H9 (cell line): Measurements from ENCODE around the gene ERFE. TPM values are rescaled to one million over a fixed set of nuclear protein-coding genes. Genes with fewer than 3 reads are reported as not detected.
A peak's percentile ranks its signal among the peaks of the same experiment; 100 is the strongest.

Source experiments
- DNase-seq: peaks from one replicate; pipeline ENCODE4 v3.0.0-alpha.2; 2017
- H2AFZ ChIP-seq: one replicate; pipeline ENCODE4 v1.6.1; 2013; ENCODE audit warnings: mild to moderate bottlenecking, low read length, control low read depth, moderate library complexity
- H2AK5ac ChIP-seq: 2 replicates; pipeline ENCODE4 v1.6.1; 2013; ENCODE audit warnings: low read length, control low read depth, mixed read lengths; ENCODE audit not compliant: insufficient read length
- H2BK120ac ChIP-seq: one replicate; pipeline ENCODE4 v1.6.1; 2013; ENCODE audit warnings: low read depth, mild to moderate bottlenecking, low read length, control low read depth, inconsistent platforms; ENCODE audit not compliant: poor library complexity, severe bottlenecking
- H2BK12ac ChIP-seq: 2 replicates; pipeline ENCODE4 v1.6.1; 2013; ENCODE audit warnings: low read length, control low read depth, mixed read lengths, low read depth; ENCODE audit not compliant: insufficient read length
- H2BK15ac ChIP-seq: 2 replicates; pipeline ENCODE4 v1.6.1; 2013; ENCODE audit warnings: low read depth, low read length, control low read depth
- H2BK20ac ChIP-seq: one replicate; pipeline ENCODE4 v1.6.1; 2013; ENCODE audit warnings: low read depth, mild to moderate bottlenecking, low read length, control low read depth, inconsistent platforms; ENCODE audit not compliant: poor library complexity, severe bottlenecking
- H2BK5ac ChIP-seq: 2 replicates; pipeline ENCODE4 v1.6.1; 2013; ENCODE audit warnings: low read length, control low read depth, mixed read lengths; ENCODE audit not compliant: insufficient read length
- H3K14ac ChIP-seq: 2 replicates; pipeline ENCODE4 v1.6.1; 2013; ENCODE audit warnings: low read length, control low read depth; ENCODE audit not compliant: insufficient read depth
- H3K18ac ChIP-seq: 2 replicates; pipeline ENCODE4 v1.6.1; 2013; ENCODE audit warnings: low read depth, mild to moderate bottlenecking, mixed read lengths, low read length, control low read depth; ENCODE audit not compliant: insufficient read length
- H3K23ac ChIP-seq: 2 replicates; pipeline ENCODE4 v1.6.1; 2013; ENCODE audit warnings: low read length, control low read depth, mixed read lengths, low read depth; ENCODE audit not compliant: insufficient read length
- H3K23me2 ChIP-seq: 2 replicates; pipeline ENCODE4 v1.6.1; 2013; ENCODE audit warnings: low read depth, mild to moderate bottlenecking, mixed read lengths, low read length, control low read depth; ENCODE audit not compliant: insufficient read length, poor library complexity, severe bottlenecking
- H3K27ac ChIP-seq: 2 replicates; pipeline ENCODE4 v1.5.1; 2013; ENCODE audit warnings: low read length, control low read depth, mixed read lengths, low read depth; ENCODE audit not compliant: insufficient read length
- H3K27me3 ChIP-seq: 2 replicates; pipeline ENCODE4 v1.6.1; 2013; ENCODE audit warnings: low read length, control low read depth, inconsistent platforms; ENCODE audit not compliant: insufficient read depth
- H3K4ac ChIP-seq: 2 replicates; pipeline ENCODE4 v1.6.1; 2013; ENCODE audit warnings: low read depth, mild to moderate bottlenecking, control low read depth, inconsistent platforms, low read length, moderate library complexity
- H3K4me1 ChIP-seq: 2 replicates; pipeline ENCODE4 v1.6.1; 2013; ENCODE audit warnings: low read length, control low read depth, inconsistent platforms; ENCODE audit not compliant: insufficient read depth
- H3K4me2 ChIP-seq: 2 replicates; pipeline ENCODE4 v1.6.1; 2013; ENCODE audit warnings: low read length, control low read depth, mixed read lengths; ENCODE audit not compliant: insufficient read length, insufficient read depth
- H3K56ac ChIP-seq: 2 replicates; pipeline ENCODE4 v1.6.1; 2013; ENCODE audit warnings: low read depth, mild to moderate bottlenecking, mixed read lengths, low read length, control low read depth; ENCODE audit not compliant: insufficient read length
- H3K79me1 ChIP-seq: 2 replicates; pipeline ENCODE4 v1.6.1; 2013; ENCODE audit warnings: low read depth, mild to moderate bottlenecking, moderate library complexity, low read length, control low read depth, inconsistent platforms; ENCODE audit not compliant: insufficient read depth, poor library complexity, severe bottlenecking
- H3K79me2 ChIP-seq: 2 replicates; pipeline ENCODE4 v1.6.1; 2013; ENCODE audit warnings: low read length, control low read depth, inconsistent platforms; ENCODE audit not compliant: insufficient read depth
- H3K9ac ChIP-seq: 2 replicates; pipeline ENCODE4 v1.6.1; 2013; ENCODE audit warnings: low read length, control low read depth, mixed read lengths; ENCODE audit not compliant: insufficient read length; ENCODE audit errors: extremely low read depth
- H3K9me3 ChIP-seq: one replicate; pipeline ENCODE4 v1.6.1; 2013; ENCODE audit warnings: low read depth, low read length, inconsistent platforms; ENCODE audit not compliant: control insufficient read depth
- H3T11ph ChIP-seq: one replicate; pipeline ENCODE4 v1.6.1; 2013; ENCODE audit warnings: mild to moderate bottlenecking, low read length, control low read depth, inconsistent platforms
- H4K20me1 ChIP-seq: one replicate; pipeline ENCODE4 v1.6.1; 2013; ENCODE audit not compliant: control insufficient read depth, insufficient read length, insufficient read depth
- H4K5ac ChIP-seq: 2 replicates; pipeline ENCODE4 v1.6.1; 2013; ENCODE audit warnings: low read depth, mild to moderate bottlenecking, mixed read lengths, low read length, control low read depth; ENCODE audit not compliant: insufficient read length
- H4K8ac ChIP-seq: replicated peaks from 2 replicates; pipeline ENCODE4 v1.6.1; 2013; ENCODE audit warnings: low read length, control low read depth, mixed read lengths, low read depth; ENCODE audit not compliant: insufficient read length
- H4K91ac ChIP-seq: 2 replicates; pipeline ENCODE4 v1.6.1; 2013; ENCODE audit warnings: low read depth, mild to moderate bottlenecking, moderate library complexity, mixed read lengths, low read length, control low read depth; ENCODE audit not compliant: insufficient read length
- H3K27ac Mint-ChIP-seq, 3 experiments: 2 replicates in 2 of 3; 3 replicates in 1 of 3; pipeline ENCODE4 v1.8.0; 2020 to 2021; ENCODE audit warnings: mixed read lengths in 3 of 3, mild to moderate bottlenecking in 1 of 3, moderate library complexity in 1 of 3
- H3K27me3 Mint-ChIP-seq: 2 replicates; pipeline ENCODE4 v1.8.0; 2021; ENCODE audit warnings: low read depth, mild to moderate bottlenecking, moderate library complexity, mixed read lengths
- H3K36me3 Mint-ChIP-seq, 3 experiments: 2 replicates in 2 of 3; 3 replicates in 1 of 3; pipeline ENCODE4 v1.8.0; 2020 to 2021; ENCODE audit warnings: low read depth in 3 of 3, mixed read lengths in 3 of 3; ENCODE audit not compliant: insufficient read depth in 1 of 3
- H3K4me1 Mint-ChIP-seq, 2 experiments: 2 replicates each; pipeline ENCODE4 v1.8.0; 2020; ENCODE audit warnings: mixed read lengths in 2 of 2
- H3K4me3 Mint-ChIP-seq, 2 experiments: 2 replicates in 1 of 2; 3 replicates in 1 of 2; pipeline ENCODE4 v1.8.0; 2020 to 2021; ENCODE audit warnings: mild to moderate bottlenecking in 2 of 2, mixed read lengths in 2 of 2, moderate library complexity in 1 of 2
- H3K9me3 Mint-ChIP-seq, 2 experiments: 2 replicates in 1 of 2; 3 replicates in 1 of 2; pipeline ENCODE4 v1.8.0; 2020; ENCODE audit warnings: mild to moderate bottlenecking in 2 of 2, mixed read lengths in 2 of 2, moderate library complexity in 1 of 2
- CTCF ChIP-seq: fragments of 200-600 bp; sonication (generic); conservative IDR thresholded peaks from 3 replicates; pipeline ENCODE4 v1.8.0; 2021; ENCODE audit warnings: antibody characterized with exemption, mild to moderate bottlenecking
- WGBS: extraction: QIAGEN DNeasy Blood & Tissue Kit; methylation state at CpG from one replicate; pipeline ENCODE4 v1.1.7; 2013; ENCODE audit warnings: missing lambda C conversion rate, low lambda C conversion rate, mixed read lengths; ENCODE audit not compliant: insufficient read length; ENCODE audit errors: extremely low coverage; 5-methylcytosine and 5-hydroxymethylcytosine counted together
- total RNA-seq: library from RNA; stranded (reverse); gene quantifications from 2 replicates; pipeline ENCODE4 v1.2.1, GENCODE V29; 2021

Gene ERFE
- total RNA-seq, 1 experiment from 2014 or later: 2.1 TPM

- no peak for TF ChIP-seq CTCF
- no peaks in the 10 kb centered on the region for H3K4me1 Mint-ChIP-seq
- Histone ChIP-seq H4K91ac (no peak overlapping the region), H4K5ac (no peak overlapping the region), H3K56ac (no peak overlapping the region), H3K4me2 (no peak overlapping the region), H3K23me2 (no peaks in the 10 kb centered on the region), H4K8ac (no peak overlapping the region), H3K18ac (no peak overlapping the region), H3K4me1 (no peaks in the 10 kb centered on the region), H3K4ac (no peak overlapping the region), H2BK20ac (no peak overlapping the region), H2BK120ac (no peak overlapping the region), H2AK5ac (no peak overlapping the region), H4K20me1 (no peaks in the 10 kb centered on the region), H3K27me3 (no peaks in the 10 kb centered on the region), H3K27ac (no peak overlapping the region), H3K14ac (no peak overlapping the region), H3T11ph (no peak overlapping the region), H3K79me2 (no peaks in the 10 kb centered on the region), H2BK5ac (no peak overlapping the region), H2AFZ (no peak overlapping the region), H3K23ac (no peak overlapping the region), H3K79me1 (no peaks in the 10 kb centered on the region), H2BK15ac (no peak overlapping the region), H3K9me3 (no peaks in the 10 kb centered on the region), H2BK12ac (no peak overlapping the region), H3K9ac (no peak overlapping the region)
- peak overlapping the region in 1 of 3 experiments; percentile 72; a peak in 2 of 7 replicates for H3K27ac Mint-ChIP-seq
- H3K36me3 Mint-ChIP-seq: no peaks in the 10 kb centered on the region
- H3K9me3 Mint-ChIP-seq: no peaks in the 10 kb centered on the region; a peak in 1 of 5 replicates
- WGBS: no CpG with 5 or more reads among the region's 19 CpGs
- no peak for DNase-seq
- H3K27me3 Mint-ChIP-seq: peaks cover 3% of the 10 kb centered on the region
- H3K4me3 Mint-ChIP-seq: no peak overlapping the region
Measured at GRCh38 chr2:238124488-238125126, 34.2 kb upstream of the ERFE start.
